HK-2 (cell line): ENCODE measurements around the gene MRPL42.
"Not testable (repeated sequence)": the region's sequence is repeated elsewhere in the genome, so short reads cannot be mapped to it uniquely, and the experiment has no call there.

Experiments used
- DNase-seq: peaks from one replicate; pipeline ENCODE4 v3.0.0-alpha.2; 2018; ENCODE audit not compliant: unreplicated experiment

Gene MRPL42

DNA sequence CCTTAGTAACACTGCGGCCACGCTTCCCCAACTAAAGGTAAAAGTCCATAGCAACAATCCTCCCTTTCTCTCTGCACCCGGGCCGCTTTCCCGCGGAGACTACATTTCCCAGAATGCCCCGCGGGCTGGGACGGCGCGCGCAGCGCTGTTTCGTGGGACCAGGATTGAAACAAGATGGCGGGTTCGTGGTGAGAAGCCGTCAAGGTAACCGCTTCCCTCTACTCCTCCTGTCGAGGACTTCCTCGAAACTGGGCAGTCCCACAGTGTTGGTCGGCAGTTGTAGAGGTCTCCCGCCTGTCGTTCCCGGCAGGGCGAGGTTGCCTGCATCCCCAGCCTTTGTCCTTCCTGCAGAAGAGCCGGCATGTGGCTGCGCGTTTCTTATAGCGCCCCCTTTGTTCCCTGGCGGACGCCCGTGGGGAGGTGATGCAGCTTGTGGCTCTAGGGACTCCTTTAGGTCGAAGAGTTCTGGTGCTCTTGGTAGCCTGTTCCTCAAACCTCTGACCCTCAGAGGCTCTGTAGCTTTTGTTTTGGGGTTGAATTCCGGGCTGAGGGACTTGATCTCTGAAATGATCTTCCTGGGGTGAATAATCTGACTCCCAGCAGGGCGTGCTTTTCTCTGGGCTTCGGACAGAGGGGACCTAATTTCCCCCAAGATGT lies at the start of gene MRPL42:
TSS of gene MRPL42 (plus strand) at position 164 of the 657 bp plus-strand sequence. CDS start 1,772 bp downstream, outside the sequence.
- peak; percentile 95 for DNase-seq

DNA sequence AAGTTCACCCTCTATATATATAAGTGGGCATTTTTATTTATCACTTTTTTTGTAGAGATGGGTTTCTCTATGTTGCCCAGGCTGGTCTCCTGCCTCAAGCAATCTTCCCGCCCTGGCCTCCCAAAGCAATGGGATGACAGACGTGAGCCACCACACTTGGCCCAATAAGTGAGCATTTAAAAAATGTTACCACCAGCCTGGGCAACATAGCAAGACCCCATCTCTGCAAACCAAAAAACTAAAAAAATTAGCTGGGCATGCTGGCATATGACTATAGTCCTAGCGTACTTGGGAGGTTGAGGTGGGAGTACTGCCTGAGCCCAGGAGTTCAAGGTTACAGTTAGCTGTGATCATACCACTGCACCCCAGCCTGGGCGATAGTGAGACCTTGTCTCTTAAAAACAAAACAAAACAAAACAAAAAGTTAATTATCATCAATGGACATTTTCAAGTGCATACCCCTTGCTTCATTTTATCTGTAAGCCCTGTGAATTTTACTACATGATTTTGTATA lies 49.3 kb upstream of the MRPL42 start:
- no peak for DNase-seq

DNA sequence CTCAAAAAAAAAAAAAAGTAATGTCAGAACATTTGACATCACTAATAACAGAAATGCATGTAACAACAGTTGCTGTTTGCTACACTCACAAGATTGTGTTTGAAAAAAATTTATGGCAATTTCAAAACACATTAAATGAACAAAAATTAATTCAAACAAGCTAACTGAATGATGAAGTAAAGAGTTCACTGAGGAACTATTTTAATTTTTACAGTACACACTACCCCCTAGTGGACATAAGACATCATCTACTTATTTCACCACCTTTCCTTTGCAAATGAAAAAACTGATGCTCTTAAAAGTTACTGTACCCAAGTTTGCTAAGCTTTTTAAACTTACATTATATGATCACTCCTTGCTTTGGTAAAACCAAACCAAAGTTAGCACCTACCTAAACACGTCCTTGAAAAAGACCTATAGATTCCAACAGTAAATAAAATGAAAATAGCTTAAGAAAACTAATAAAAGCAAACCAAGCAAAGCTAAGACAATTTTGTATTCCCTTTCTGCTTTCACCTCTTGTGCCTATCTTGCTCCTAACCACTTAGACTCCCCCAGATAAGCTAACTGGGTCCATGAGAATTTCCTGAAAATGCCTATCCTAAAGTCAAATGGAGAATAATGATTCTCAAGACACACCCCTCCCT lies 47.8 kb upstream of the MRPL42 start:
- no peak for DNase-seq

DNA sequence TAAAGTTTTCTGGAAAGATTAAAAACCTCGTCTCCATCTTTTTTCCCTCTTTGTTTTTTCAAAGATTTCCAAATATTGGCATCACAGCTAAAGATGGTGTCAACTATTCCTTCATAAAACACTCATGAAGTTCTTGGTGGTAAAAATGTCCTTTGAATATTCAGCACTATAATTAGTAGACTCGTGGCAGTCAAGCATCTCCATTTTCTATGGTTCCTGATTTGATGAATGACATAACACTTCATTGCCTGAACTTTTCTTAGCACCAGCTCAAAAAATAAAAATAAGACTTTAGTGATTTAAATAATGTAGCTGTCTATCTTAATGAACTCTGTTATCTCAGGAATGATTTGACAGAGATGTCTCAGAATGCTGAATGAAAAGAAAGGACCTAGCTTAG lies 45.3 kb upstream of the MRPL42 start:
- no peak for DNase-seq

DNA sequence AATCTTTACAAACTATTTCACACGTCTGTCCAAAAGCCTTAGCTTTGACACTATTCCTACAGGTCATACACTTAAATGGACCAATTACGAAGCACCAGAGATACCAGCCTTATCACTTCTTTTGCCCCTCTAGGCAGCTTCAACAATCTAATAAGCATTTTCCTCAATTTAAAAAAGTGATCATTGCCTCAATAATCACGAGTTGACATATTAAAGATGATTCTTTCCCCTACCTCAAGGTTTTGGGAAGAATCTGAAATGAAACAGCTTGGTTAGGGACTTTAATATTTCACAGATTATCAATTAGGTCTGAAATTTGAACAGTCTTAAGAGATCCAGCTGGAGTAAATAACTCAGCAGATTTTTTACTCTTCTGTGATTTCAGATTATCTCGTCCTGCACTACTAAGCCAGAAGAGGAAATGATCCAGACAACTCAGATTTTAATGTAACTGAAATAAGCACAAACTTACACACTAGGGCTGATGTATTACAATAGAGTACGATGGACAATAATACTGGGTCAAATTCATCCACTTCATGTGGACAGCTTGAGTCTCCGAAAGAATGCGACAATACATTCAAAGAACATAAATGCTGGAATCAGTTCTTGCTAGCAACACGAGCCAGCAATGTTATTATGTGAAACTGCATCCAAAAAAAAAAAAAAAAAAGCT lies 41.4 kb upstream of the MRPL42 start:
- DNase-seq = no peak

DNA sequence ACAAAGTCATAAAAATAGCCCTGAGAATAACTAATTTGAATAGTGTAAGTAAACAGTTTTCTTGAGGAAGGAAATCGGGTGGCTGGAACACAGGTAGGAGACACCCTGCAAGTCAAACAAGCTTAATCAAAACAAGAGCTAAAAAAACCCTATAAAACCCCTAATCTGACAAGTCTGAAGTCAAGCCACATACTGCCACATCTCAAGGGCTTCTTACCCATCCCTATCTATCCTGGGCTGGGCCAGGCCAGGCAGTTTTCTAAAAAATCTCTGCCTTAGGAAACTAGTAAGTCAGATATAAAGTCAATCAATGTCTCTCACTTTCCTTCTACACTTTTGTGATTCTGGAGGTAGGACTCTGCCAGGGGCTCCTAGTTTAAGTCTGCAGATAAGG lies 40.9 kb upstream of the MRPL42 start:
- no peak for DNase-seq

DNA sequence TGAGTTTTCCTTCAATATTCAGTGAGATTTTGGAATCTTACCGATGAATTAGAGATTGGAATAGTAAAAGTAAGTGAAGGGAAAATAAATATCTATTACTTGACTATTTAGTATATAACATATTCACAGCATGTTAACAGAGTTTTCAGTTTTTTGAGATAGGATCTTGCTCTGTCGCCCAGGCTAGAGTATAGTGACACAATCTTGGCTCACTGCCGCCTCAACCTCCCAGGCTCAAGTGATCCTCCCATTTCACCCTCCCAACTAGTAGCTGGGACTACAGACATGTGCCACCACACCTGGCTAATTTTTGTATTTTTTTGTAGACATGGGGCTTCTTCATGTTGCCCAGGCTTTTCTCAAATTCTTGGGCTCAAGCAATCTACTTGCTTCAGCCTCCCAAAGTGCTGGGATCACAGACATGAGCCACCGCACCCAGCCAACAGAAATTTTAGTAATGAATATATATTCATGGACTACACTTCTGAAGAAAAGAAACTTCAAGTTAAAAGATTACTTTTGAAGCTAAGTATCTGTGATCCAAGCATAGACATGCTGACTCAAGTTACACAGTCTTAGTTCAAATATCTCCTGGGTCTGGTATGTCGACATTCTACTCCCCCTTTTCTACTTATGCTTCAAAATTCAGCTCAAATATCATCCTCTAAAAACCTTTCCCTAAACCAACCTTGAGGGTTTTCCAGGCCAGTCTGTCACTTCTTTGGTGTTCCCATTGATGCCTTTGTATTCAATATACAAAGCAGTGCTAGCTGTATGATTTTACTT lies 39.3 kb upstream of the MRPL42 start:
- no peak for DNase-seq

DNA sequence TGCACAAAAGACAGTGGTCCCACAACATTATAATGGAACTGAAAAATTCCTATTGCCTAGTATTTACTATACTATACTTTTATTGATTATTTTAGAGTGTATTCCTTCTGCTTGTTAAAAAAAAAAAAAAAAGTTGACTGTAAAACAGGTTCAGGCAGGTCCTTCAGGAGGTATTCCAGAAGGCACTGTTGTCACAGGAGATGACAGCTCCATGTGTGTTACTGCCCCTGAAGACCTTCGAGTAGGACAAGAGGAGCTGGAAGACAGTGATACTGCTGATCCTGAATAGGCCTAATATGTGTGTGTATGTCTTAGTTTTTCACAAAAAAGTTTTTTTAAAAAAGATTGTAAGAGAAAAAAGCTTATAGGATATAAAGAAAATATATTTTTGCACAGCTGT lies 37.9 kb upstream of the MRPL42 start:
- DNase-seq = no peak

DNA sequence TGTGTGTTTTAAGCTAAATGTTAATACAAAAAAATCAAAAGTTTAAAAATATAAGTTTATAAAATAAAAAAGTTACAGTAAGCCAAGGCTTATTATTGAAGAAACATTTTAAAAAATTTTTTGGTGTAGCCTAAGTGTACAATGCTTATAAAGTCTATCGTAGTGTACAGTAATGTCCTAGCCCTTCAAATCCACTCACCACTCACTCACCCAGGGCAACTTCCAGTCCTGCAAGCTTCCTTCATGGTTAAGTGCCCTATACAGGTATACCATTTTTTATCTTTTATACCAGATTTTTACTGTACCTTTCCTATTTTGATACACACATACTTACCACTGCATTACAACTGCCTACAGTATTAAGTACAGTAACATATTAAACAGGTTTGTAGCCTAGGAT lies 37.5 kb upstream of the MRPL42 start:
- DNase-seq = no peak

DNA sequence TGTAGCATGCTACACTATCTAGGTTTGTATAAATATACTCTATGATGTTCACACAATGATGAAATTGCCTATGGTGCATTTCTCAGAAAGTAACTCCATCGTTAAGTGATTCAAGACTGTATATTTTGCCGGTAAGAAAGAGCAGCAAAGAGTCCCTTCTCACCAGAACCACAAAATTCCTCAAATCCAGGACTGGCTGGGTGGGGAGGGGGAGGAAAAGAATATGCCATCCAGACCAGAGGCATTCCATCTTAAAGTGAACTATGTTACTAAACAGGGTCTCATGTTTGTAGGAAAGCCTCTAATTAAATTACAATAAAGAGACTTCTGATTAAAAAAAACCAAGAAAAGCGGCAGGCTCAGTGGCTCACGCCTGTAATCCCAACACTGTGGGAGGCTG lies 37.0 kb upstream of the MRPL42 start:
- DNase-seq = no peak

DNA sequence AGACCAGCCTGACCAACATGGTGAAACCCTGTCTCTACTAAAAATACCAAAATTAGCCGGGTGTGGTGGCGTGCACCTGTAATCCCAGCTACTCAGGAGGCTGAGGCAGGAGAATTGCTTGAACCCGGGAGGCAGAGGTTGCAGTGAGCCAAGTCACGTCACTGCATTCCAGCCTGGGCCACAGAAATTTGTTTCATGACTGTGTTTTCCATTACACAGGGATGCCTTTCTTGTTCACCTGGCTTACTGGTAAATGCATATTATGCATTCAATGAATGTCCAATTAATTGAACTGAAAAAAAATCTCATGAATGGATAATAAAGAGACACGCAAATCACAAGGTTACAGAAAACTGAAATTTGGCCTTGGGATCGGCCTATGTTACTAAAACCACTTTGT lies 35.3 kb upstream of the MRPL42 start:
- not testable (repeated sequence) for DNase-seq

DNA sequence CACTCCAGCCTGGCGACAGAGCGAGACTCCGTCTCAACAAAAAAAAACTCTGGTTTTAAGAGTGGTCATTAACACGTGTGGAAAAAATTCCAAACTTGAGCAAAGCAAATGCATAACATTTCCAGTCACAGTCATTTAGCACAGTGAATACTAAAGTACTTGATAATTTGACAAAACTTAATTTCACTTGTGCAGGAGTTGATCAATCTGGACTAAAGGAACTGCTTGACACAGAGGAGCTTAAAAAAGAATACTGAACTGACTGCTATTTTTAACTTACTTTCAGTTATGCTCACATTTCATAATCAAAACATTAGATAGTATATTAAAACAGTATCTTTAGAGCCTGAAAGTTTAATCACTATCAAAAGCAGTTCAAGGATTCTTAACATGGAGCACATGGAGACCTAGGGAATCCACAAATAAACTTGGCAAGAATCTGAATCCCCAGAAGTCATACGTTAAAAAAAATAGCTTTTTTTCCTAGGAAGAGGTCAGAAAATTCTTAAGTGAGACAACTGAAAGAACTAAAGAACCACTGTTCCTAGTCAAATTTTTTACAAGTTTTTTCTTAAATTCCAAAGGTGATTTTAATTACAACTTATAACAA lies 33.0 kb upstream of the MRPL42 start:
- DNase-seq = no peak

DNA sequence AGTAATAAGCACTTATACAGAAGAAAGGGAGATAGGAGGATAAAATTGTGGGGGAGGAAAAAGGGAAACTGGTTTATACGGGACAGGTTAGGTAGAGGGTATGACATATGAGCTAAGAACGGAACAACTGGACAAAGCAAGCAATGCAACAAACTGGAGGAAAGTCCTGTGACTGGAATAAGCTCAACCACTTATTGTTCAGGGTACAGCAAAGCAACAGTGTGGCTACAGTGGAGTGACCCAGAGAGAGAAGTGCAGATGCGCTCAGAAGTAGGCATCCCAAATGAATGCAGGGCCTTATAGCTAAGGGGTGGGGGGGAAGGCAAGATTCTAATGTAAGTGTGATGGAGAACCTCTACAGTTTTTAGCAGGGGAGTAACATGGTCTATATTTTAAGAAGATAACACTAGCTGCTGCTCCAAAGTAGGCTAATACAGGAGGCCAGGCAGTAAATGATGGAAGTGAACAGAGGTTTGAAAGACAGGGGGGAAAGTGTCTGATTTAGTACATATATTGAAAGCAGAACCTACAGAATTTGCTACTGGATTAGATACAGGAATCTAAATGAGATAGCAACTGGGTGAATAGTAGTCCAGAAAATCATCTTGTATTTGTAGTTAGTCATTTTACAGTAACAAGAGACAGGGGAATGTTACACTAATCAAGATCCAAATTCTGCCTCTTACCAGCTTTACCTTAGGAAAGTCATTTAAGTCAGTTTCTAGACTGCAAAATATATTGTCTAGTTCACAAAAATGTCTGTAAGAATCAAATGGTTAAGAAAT lies 28.9 kb upstream of the MRPL42 start:
- no peak for DNase-seq

DNA sequence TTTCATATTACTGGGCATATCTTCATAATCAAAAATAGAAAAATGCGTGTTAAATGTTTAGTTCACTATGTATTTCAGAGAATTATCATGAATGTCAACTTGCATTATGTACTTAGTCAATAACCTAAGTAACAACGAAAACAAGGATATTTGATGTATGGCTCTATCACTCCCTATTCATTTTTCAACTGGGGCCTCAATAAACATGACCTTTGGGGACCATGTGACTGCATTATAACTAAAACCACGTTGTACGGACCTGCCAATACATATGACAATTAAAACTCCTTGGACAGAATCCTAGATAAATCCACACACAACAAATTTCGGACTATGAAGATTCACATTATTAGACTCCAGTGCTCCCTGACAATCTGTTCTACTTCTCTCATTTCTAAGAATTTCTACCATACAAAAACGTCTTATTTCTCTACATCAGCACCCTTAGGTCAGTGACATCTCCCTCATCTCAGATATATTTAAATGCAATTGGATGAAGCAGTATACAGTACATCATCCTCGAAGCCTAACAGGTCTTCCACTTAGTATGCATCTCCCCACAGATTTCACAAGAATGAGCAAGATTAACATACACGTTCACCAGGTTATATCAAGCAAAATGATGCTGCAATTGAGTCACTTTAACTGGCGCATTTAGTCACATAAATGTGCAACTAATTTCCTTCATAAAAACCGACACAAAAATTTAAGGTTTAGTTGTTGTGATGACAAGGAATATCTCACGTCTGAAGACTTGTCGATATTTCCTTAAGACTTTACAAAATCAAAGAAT lies 27.1 kb upstream of the MRPL42 start:
- DNase-seq = no peak

DNA sequence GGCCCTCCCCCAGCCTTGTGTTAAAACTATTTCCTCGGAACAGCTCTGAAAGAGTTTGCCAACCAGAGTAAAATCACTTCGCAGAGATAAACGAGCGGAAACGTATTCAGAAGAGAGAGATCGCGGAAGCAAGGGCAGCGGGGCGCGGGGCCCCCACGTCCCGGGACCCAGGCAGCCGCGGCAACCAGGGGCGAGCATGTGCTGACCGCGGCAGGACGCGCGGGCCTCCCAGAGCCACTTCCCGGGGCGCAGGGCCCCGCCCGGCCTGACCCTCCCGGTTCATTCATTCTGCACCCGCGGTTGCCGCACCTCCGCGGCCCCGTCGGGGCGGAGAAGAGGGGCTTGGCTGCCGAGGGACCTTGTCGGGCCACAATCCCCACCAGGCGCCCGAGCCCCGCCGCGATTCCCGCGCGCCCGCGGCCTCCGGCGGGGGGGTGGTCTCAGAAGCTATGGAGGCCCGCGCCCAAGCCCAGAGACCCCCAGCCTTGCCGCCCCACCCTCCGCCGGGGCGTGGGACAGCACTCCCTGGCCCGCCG lies 26.2 kb upstream of the MRPL42 start:
- DNase-seq = peak; percentile 49

DNA sequence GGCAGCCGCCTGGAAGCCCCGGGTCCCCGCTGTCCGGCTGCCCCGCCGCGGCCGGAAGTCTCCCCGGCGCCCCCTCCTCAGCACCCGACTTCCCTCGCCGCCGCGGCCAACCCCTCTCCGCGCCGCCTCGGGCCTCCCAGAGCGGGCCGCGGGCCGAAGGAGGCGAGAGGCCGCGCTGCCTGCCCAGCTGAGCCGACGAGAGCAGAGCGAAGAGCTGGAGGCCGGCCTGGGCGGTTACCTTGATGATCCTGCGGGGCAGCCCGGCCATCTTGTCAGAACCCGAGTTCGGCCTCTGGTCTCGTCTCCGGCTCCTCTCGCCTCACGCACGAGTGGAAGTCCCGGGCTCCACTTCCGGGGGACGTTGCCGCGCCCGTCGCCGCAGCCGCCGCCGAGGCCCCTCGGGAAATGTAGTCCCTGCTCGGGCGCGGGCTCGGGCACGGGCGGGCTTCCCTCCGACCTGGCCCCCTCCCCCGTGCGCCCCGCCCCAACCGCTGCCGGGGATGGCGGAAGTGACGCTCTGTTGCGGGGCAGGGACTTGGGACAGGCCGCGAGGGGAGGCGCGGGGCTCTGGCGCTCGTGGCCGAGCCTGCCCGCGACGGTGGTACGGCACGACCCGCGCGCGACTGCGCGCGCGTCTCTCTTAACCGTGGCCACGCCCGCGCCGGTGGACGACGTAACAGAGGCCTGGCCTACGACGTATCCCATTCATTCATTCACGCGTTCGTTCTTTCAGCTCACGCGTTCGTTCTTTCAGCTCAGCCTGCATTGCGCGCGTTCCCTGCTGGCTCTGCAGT lies 25.5 kb upstream of the MRPL42 start, which contains the start of gene UBE2N:
TSS of gene UBE2N (minus strand) at position 331 of the 794 bp plus-strand sequence. CDS start at position 268, 63 bp downstream.
- peak; percentile 96 for DNase-seq

DNA sequence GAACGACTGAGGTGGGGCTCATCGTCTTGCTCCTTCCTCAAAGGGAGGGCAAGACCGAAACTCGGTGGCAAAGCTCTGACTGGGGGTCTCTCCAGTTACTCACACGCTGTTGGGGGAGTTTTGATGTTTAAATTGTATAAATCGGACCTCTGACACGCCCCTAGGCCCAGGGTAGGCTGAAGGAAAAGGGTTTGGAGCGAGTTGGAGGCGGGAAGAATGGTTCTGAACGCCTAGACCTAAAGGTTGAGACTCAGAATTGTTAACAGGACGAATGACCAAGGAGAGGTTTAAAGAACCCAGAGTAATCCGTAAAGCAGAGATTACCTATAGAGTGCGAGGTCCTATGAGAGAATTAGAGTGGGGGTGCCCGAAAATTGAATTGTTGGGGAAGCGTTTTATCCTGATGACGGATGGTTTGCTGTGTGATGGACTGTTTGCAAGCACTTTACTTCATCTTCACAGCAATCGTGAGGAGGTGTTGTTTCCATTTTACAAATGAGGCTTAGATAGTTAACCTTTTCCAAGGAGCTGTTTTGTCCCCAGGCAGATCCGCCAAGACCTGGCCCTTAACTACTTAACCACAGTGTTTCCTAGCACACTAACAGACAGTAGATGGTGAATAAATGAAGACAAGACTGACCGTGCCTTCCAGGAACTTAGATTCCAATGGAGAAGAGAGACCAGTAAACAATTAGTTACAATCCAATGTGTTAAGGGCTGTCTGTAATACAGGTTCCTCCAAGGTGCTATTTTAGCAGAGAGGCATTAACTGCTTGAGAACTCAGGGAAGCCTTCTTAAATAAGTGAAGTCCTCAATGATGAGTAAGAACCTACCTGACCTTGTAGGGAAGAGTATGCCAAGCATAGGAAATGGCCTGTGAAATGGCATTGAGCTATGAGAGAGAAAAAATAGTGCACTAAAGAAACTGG lies 24.6 kb upstream of the MRPL42 start:
- DNase-seq = no peak

DNA sequence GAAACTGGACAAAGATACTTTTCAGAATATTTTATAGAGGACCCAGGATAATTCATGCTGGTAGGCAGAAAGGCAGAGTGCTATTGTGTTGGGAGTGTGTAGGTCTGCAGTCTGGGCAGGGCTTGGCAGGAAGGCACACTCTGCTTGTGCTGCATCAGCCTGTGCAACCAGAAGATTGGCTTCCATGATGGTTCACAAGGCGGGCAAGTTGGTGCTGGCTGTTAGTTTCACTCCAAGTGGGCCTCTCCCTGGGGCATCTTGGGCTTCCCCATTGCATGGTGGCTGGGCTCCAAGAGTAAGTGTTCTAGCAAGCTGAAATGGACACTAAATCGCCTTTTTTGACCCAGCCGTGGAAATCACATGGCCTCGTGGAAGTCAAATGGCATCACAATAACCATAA lies 23.7 kb upstream of the MRPL42 start:
- DNase-seq = no peak
